Fibroblast of skin of scalp (primary cell): ENCODE data around the gene GPR62. TPM values are rescaled to one million over a fixed set of nuclear protein-coding genes. Genes with fewer than 3 reads are reported as not detected.
"Not testable (repeated sequence)": the region's sequence is repeated elsewhere in the genome, so short reads cannot be mapped to it uniquely, and the experiment has no call there.

Experiments used
- DNase-seq: peaks from one replicate; pipeline ENCODE4 v3.0.0-alpha.2; 2013
- polyA plus RNA-seq, 2 experiments: library from polyadenylated mRNA; unstranded; fragments of 120-200 nt; gene quantifications; one replicate each; pipeline ENCODE4 v1.2.1, GENCODE V29; 2013; ENCODE audit not compliant: insufficient read length in 2 of 2

The GPR62 gene, protein sequence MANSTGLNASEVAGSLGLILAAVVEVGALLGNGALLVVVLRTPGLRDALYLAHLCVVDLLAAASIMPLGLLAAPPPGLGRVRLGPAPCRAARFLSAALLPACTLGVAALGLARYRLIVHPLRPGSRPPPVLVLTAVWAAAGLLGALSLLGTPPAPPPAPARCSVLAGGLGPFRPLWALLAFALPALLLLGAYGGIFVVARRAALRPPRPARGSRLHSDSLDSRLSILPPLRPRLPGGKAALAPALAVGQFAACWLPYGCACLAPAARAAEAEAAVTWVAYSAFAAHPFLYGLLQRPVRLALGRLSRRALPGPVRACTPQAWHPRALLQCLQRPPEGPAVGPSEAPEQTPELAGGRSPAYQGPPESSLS
- polyA plus RNA-seq (2013, experiment 1 of 2; ENCODE audit: insufficient read length), result 0.05 TPM
- not detected for polyA plus RNA-seq (2013, experiment 2 of 2; ENCODE audit: insufficient read length)

DNA sequence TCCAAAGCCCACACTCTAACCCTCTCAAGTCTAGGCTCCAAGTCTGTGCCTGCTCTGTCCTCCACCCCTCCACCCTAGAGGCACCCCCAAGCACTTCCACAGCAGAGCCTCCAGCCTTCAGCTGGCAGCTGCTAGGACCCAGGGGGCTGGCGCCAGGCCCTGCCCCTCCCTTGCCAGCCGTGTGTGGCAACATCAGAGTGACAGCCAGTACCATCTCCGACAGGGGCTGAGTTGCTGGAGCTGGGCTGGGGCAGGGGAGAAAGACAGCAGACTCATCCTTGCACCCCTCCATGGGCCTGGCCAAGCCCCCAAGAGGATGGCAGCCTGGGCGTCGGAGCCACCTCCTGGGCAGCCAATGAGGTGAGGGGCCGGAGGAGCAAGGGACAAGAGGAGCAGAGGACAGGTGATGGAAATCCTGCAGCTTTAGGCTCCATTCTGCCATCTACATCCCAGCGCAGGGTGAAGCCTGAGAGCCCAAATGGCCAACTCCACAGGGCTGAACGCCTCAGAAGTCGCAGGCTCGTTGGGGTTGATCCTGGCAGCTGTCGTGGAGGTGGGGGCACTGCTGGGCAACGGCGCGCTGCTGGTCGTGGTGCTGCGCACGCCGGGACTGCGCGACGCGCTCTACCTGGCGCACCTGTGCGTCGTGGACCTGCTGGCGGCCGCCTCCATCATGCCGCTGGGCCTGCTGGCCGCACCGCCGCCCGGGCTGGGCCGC is at the start of gene GPR62:
Gene GPR62, plus strand, starts transcription at position 207 of the 718 bp plus-strand sequence. Its CDS starts 272 bp downstream, at position 479.
- DNase-seq, result no peak

DNA sequence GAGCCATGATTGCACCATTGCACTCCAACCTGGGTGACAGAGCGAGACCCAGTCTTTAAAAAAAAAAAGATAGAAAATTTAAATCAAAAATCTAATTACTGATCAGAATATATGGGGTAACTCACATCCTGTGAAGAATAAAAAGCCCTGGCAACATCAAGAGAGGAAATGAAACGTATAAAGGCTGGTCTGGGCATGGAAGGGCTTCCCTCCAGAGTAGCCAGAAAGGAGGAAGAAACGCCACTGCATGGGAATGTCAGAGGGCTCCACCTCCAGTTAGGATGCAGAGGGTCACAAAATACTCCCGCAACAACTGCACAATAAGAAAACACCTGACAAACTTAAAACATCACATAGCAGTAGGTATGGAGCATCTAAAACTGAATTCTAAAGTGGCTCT is 47.2 kb upstream of the GPR62 start:
- no peak for DNase-seq

DNA sequence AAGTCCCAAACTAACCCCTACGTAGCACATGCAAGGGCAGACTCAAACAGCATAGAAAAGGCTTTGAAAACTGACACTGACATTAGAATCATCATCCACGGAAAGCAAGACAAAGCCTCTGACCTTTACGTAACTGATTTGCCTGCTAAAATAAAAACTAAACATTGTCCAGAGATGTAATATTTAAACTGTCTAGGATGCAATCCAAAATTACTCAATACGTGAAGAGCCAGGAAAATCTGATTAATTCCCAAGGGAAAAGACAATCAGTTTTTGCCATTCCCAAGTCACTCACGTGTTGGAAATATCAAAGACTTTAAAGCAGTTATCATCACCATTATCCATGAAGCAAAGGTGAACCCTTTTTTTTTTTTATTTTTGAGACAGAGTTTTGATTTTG is 38.8 kb upstream of the GPR62 start:
- no peak for DNase-seq

DNA sequence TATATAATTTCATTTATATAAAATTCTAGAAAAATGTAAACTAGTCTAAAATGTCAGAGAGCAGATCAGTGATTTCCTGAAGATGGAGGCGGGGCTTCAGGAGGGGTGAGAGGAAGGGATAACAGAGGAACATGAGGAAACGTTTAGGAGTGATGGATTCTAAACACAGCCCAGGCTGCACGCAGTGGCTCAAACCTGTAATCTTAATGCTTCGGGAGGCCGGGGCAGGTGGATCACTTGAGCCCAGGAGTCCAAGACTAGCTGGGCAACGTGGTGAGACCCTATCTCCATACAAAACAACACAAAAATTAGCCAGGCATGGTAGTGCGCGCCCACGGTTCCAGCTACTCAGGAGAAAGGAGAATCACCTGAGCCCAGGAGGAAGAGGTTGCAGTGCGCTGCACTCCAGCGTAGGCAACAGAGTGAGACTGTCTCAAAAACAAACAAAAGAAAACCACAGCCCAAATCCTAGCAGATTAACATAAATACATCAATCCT is 34.1 kb upstream of the GPR62 start:
- no peak for DNase-seq

DNA sequence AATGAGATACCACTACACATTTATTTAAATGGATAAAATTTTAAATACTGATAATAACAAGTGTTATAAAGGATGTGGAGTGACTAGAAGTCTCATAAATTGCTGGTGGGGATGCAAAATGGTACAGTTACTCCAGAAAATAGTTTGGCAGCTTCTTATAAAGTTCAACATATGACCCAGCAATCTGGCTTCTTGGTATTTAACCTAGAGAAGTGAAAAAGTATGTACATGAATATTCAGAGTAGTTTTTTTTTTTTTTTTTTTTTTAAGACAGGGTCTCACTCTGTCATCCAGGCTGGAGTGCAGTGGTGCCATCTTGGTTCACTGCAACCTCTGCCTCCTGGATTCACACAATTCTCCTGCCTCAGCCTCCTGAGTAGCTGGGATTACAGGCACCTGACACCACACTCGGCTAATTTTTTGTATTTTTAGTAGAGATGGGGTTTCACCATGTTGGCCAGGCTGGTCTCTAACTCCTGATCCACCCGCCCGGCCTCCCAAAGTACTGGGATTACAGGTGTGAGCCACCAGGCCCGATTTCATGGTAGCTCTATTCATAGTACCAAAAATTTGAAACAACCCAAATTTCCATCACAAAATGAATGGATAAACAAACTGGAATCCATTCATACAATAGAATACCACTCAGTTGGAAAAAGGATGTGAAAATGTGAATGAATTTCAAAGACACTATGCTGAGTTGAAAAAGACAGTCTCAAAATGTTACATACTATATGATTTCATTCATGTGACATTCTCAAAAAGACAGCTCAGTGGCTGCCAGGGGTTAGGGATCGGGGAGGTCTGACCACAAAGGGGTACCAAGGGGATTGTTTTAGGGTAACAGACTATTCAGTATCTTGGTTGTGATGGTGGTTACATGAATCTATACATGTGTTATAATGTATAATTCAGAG is 27.9 kb upstream of the GPR62 start:
- DNase-seq, result no peak

DNA sequence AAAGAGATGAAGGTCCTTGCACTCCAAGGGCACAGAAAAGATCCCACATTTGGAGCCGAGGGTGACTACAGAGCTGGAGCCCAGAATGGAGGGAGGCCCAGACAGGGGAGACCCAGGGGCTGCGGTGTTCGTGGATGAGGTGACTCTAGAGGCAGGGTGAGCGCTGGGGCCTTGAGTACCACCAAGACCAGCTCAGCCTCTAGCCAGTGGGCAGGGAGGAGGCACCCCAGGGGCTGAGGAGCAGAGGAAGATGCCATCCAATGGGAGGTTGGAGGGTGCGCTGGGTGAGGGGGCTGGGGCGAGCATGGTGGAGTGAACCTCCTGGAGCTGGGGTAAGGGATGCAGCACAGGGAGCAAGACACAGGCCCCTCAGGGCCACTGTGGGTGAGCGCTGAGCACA is 26.7 kb upstream of the GPR62 start:
- DNase-seq, result no peak

DNA sequence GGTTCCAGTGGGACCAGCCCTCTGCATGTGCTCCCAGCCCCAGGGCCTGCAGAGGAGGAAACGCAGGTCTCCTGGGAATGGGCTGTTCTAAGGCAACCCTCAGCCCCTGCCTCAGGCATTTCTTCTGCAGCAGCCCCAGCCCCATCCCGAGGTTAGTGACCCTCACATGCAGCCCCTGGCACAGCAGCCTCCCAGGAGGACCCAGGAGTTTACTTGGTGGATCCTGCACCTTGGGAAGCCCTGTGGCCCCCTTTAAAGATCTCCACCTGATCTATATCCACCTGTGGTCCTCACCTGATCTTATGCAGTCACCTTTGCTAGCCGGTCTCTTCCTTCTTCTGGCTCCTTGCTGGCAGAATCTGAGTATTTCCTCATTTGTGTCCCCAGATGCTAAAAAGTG is 26.2 kb upstream of the GPR62 start:
- not testable (repeated sequence) for DNase-seq

DNA sequence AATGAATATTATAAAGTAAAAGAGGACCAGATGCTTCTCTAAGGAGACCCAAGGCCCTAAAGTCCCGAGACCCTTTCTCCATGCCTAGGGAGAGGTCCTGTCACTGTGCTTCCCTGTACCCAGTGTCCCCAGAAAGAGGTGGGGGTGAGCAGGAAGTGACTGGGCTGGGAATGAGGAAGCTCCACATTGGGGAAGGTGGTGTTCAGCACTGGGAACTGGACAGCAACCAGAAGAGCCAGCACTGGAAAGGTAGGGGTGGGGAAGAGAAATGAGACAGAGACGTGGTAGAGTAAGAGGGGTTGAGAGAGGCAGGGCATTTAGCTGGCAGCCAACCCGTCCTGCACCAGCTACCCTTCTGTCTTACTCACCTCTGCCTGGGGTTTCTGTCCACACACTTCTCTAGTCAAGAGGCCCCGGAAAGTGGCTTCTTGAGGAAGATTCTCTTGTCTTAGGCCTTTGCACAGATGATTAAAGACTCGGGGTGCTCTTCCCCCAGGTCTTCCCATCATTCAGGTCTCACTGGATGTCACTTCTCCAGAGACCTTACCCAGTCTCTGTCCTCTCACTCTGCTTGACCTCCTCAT is 25.7 kb upstream of the GPR62 start:
- DNase-seq, result no peak

DNA sequence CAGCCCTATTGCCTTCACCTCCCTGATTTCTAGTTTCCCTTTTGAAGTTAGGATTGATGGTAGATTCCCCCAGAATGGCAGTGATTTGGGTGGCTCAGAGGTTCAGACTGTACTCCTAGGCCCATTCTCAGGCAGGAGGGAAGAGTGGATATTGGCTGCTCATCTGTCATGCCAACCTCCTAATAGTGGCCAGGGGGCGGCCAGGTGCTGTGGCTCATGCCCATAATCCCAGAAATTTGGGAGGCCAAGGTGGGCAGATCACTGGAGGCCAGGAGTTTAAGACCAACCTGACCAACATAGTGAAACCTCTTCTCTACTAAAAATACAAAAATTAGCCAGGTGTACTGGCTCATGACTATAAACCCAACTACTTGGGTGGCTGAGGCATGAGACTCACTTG is 24.7 kb upstream of the GPR62 start:
- no peak for DNase-seq

DNA sequence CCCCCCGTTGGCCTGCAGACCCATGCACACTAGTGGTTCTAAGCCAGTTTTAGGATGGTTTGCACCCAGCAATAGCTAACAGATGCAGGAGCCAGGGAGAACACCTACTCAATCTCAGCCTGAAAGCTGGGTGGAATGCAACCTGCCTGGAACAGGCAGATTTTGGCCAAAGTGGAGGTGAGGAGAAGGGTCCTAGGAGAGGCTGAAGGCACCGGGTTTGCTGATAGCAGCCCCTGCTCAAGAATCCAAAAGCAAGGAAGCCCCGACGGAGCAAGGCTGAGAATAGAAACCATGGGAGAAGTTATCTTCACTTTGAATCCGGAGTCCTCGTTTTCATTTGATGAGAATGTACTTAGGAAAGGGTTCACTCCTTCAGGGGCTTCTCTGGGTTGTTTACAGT is 23.4 kb upstream of the GPR62 start:
- DNase-seq, result no peak

DNA sequence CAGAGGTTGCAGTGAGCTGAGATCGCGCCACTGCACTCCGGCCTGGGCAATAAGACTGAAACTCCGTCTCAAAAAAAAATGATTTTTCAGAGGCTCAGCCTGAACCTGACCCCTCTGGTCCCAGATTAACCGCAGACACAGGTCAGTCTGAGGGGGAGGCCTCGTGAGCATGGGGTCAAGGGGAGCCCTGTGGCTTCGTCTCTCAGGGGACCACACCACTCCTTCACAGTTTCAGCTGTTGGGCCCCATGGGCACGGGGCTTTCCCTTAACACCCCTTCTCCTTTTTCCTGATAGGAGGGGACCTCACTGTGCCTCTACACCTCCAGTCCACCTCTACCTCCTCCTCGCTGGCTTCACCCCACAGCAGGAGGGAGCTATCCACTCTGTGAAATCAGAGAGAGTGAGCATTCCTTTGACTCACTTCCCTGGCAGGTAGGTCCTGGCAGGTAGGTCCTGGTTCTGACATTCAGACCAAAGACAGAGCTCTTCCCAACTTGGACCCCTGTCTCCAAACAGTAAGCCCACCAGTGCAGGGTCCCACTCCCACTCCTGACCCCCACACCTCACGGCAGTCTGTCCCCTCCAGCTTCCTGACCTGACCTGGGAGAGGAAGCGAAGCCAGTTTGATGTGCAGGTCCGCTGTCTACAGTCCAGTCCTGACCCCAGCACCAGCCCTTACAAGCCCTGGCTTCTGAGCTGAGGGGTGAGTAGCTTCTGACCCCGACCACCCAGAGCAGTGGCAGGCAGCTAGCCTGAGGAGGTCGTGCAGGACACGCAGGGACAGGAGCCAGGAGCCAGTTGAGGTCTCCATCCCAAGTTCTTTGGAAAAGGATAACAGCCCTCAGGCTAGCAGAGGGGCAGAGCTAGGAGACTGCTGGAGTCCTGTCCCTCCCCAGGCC is 22.5 kb upstream of the GPR62 start:
- no peak for DNase-seq

DNA sequence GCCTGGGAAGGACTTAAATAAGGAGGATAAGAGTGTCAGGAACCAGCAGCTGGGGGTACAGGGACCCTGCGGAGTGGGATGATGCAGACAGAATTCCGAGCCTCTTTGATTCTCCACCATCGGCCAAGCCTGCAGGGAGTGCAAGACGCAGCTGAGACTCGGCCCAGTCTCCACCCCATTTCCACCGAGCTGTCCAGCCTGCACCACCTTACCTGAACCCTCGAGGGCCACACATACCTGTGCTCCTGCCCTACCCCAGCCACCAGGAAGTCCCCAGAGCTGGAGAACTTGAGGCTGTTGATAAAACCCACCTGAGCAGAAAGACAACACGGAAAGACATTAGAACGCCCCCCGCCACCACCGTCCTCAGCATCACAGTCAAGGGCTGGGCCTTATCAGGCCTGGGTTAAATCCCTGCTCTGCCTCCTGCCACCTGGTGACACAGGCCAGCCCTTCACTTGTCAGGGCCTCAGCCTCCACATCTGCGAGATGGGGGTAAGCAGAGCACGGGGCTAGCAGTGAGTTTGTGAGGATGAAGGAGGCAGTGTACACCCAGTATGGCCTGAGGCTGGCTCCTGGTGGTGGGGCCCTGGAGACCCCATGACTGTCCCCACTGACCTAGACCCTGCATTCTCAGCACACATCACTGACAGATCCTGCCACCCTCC is 21.6 kb upstream of the GPR62 start:
- DNase-seq, result no peak

DNA sequence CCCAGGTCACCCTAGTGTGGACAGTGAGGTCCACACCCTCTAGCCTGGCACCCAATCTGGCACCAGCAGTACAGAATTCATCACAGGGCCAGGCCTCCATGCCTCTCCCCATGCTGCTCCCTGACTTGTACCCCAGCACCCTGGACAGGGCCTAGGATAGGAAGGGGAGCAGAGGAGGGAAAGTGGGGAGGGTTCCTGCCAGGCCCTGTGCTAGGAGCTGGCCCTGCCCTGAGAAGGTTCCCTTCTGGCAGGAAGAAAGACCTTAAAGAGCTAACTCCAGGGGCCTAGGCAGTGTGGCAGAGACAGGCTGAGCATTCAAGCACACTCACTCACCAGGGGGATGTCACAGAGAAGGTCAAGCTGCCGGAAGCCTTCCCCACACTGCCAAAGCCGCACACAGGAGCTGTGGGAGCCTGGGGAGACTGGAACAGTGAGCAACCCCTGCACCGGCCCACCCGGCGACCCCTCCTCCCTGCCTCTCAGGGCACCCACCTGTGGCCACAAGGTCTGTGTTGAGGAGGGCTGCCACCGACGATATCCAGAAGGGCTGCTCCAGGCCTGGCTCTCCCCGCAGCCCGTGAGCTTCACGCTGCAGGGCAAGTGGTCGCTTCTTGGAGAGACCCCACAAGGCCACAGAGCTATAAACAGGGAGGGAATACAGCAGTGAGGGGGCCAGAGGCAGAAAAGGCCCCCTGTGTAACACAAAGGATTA is 20.9 kb upstream of the GPR62 start:
- DNase-seq, result no peak

DNA sequence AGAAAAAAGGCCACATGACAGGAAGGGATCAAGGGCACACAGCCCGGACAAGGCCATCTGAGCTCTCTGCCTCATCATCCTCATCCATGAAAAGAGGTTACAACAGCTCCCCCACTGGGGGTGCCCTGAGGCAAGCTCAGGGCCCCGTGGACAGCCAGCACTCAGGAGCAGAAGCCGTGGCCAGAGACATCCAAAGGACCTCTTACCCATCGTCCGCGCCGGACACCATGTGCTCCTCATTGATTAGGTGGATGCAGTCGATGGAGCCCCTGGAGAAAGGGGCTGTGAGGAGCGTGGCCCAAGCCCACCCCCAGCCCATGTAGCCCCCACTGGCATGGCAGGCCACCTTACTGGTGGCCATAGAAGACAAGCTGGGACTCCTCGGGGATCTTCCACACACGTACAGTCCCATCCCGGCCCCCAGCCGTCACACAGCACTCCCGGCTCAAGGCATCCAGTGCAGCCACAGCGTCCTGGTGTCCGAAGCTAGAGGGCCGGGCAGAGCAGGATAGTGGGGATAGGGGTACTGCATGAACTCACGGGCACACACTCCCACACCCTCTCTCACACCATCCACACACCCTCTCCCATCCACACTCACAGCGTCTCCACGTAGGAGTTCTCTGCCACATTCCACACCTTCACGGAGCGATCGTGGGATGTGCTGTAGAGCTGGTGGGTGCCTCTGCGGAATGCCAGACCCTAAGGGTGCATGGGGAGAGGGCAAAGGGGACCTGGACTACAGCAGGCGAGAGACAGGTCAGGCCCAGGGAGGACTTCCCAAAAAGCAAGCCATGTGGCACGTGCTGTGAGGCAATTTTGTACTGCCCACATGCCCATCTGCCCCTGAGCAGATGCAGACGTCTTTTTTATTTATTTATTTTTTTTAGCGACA is 19.9 kb upstream of the GPR62 start:
- no peak for DNase-seq

DNA sequence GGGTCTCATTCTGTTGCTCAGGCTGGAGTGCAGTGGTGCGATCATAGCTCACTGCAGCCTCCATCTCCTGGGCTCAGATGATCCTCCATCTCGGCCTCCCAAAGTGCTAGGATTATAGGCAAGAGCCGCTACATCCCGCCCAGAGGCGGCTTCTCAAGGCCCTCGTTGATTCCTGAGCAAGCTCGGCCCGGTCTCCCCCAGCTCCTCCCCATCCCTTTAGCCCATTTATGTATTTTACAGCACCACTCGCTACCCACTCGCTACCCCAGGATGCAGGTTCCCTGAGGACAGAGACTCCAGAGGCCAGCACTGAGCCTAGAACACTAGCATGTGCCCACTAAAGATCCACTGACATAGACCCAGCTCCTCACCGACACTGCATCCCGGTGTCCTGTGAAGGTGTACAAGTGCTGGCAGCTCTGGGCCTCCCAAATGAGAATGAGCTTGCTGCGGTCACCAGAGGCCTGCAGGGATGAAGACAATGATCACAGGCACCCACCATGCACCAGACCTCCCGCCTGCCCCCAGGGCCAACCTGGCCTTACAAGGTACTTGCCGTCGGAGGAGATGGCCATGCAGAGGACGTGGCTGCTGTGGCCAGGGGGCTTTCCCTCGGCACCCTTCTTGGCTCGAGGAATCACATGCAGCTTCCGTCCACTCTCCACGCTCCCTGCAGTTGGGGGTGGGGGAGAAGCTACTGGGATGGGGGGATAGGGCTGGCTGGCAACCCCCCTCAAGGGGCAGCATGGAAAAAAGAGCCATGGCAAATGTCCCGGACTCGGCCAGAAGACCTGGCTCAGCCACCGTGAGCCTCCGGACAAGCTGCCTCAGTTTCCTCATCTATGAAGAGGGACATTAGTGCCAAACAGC is 19.1 kb upstream of the GPR62 start:
- no peak for DNase-seq

DNA sequence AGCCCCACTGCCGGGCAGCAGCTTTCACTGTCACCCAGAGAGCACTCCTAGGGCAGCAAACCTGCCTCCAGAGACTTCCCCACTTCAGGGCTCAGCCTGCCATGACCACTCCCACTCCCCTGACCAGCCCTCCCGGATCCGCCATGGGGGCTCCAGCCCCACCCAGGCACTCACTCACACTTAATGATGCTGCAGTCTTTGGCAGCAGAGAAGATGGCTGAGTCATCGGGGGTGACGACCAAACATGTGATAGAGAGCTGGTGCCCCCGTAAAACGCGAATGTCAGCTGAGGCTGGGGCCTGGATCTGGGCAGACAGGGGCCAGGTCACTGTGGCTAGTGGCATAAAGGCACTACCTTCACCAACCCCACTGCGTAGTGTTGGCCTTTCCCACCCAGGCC is 18.2 kb upstream of the GPR62 start:
- no peak for DNase-seq

DNA sequence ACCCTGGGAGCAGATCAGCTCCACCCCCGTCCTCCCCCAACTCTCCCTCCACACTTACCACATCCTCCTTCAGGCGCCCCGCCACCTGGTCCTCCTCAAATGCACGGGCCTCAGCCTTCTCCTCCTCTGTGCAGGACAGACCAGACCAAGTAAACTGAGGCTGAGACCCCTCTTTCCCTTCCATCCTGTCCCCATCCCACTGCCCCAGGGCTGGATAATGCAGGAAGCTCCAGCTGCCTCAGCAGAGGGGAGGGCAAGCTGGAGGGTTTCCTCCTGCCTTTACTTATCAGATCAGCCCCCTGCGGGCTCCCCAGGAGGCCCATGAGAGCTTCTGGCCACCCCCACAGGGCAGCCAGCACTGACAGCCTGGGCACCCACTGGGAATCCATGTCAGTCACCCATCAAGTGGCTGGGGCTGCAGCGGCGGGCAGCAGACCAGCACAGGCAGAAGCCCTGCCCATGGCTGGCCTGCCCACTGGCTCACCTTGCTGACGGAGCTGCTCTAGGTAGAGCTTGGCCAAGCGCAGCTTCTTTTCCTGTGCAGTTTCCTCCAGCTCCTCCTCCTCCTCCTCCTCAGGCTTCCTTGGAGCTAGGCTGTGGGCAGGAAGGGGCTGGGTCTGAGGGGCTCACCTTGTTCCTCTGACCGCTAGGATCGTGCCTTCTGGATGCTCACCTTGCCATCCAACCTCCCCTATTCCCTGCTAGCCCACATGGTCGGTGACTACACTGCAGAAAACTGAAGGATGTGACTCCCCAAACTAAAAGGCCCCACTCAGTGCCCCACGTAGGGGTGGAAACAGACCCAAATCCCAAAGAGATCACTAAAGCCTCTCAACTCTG is 17.4 kb upstream of the GPR62 start:
- no peak for DNase-seq
